Measurements from ENCODE around the gene CD58.

CD58 gene

DNA sequence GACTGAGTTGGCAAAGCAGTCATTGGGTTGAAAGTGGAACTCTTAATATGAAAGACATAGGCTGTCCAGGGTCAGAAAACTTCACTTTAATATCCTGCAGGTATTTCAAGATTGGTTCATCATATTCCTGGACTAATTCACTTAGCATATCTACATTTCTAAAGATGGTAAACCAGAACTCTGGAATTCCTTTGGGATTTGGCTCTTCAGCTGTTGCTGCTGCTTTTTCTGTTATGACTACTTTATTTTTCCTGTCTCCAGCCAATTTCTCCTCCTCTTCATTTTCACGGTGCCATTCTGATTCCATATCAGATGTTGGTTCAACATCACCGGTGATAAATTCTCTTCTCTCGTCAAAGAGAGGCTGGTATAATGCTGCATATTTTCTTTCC, 37.4 kb downstream of the CD58 start:
- CTCF ChIA-PET = interaction anchor here (1.9 kb wide), 1 partner anchor 18 kb away, joined by 4 read pairs; no protein-coding TSS in a partner anchor
- H3K4me3 ChIP-seq (ENCODE audit: control insufficient read depth in 1 of 7, extremely low read depth in 1 of 7, insufficient read depth in 4 of 7, low read depth in 2 of 7, low read length in 6 of 7) = no peak overlapping the region
- no peak overlapping the region for H3K27ac ChIP-seq (ENCODE audit: insufficient read depth in 1 of 2, low read depth in 1 of 2, low read length in 2 of 2, poor library complexity in 1 of 2, severe bottlenecking in 2 of 2)
- H3K36me3 ChIP-seq (ENCODE audit: control insufficient read depth in 4 of 4, insufficient read depth in 4 of 4, low read length in 3 of 4) = peaks cover 20 to 55% (median 35%) of the 10 kb centered on the region in 4 experiments
- H3K27me3 ChIP-seq (replicated peaks in 2 of 5; ENCODE audit: control insufficient read depth in 4 of 5, insufficient read depth in 5 of 5, low read length in 4 of 5) = no peaks in the 10 kb centered on the region
- WGBS (ENCODE audit: insufficient coverage) = 88% methylated on average over 3 of the region's 3 CpGs
- no peaks in the 10 kb centered on the region for H3K9me3 ChIP-seq (ENCODE audit: control extremely low read depth in 1 of 5, control insufficient read depth in 4 of 5, insufficient read depth in 2 of 5, low read depth in 1 of 5, low read length in 4 of 5)
- POLR2A ChIA-PET = no interaction called here
- no peak for DNase-seq
- peaks cover 0 to 11% (median 9%) of the 10 kb centered on the region in 4 experiments for H3K4me1 ChIP-seq (ENCODE audit: control extremely low read depth in 1 of 4, control insufficient read depth in 4 of 4, insufficient read depth in 4 of 4, low read length in 3 of 4)

DNA sequence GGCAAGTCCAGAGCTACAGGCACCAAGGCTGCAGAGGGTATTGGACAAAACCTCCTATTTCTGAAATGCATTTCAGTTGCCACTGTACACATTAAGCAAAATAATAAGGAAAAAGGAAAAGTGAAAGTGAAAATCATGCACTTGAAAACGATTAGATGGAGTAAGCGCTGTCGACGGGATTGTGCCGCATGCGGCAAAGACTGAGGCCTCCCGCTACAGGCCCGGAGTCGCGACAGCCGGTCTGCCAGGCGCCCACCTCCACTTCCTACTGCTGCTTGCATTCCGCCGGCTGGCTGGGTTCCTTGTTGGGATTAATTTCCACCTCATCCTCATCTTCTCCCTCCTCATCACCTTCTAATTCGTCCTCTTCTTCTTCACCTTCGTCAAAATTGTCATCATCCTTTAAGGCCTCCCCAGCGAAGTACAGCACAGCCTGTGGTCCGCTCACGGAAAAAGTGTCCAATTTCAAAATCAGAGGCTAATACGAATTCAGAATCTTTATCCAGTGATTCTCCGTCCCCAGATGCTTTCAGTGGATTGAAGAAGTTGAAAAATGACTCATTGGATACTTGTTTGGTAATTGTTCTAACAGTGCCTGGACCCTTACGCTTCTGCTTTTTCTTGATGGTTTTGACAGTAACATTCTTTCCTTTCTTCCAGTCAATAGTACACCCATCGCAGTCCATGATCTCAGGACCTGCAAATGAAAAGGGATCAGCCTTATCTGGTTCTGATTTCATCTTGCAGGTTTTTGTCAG, 38.0 kb downstream of the CD58 start:
- peaks cover 20 to 55% (median 36%) of the 10 kb centered on the region in 4 experiments for H3K36me3 ChIP-seq (ENCODE audit: control insufficient read depth in 4 of 4, insufficient read depth in 4 of 4, low read length in 3 of 4)
- CTCF ChIA-PET = interaction anchor here (1.9 kb wide), 1 partner anchor 18 kb away, joined by 4 read pairs; no protein-coding TSS in a partner anchor
- 94% methylated on average over 19 of the region's 23 CpGs for WGBS (ENCODE audit: insufficient coverage)

DNA sequence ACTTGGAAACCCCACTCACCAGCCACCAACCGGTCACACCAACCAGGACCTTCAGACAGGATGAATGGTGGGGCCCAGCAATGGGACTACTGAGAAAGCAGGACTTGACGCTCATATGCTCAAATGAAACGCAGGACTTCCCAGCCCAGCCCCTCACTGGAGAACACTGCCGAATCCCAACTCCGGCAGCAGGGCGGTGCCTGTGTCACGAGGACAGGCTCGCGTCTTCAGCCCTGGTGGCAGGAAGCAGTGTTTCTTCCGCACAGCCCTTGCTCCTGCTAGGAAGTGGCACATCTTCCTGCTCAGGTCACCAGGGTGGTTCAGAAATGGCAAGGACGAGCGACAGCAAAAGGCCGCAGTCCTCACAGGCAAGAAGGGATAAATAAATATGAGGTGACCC, 38.9 kb downstream of the CD58 start:
- H3K27me3 ChIP-seq (replicated peaks in 2 of 5; ENCODE audit: control insufficient read depth in 4 of 5, insufficient read depth in 5 of 5, low read length in 4 of 5) = no peaks in the 10 kb centered on the region
- peaks cover 17 to 48% (median 36%) of the 10 kb centered on the region in 4 experiments for H3K36me3 ChIP-seq (ENCODE audit: control insufficient read depth in 4 of 4, insufficient read depth in 4 of 4, low read length in 3 of 4)
- ChIA-PET CTCF (interaction anchor here (1.9 kb wide), 1 partner anchor 17 kb away, joined by 4 read pairs; no protein-coding TSS in a partner anchor), POLR2A (no interaction called here)
- 98% methylated on average over 10 of the region's 13 CpGs for WGBS (ENCODE audit: insufficient coverage)
- no peak overlapping the region for H3K4me3 ChIP-seq (ENCODE audit: control insufficient read depth in 1 of 7, extremely low read depth in 1 of 7, insufficient read depth in 4 of 7, low read depth in 2 of 7, low read length in 6 of 7)
- DNase-seq = no peak
- H3K27ac ChIP-seq (ENCODE audit: insufficient read depth in 1 of 2, low read depth in 1 of 2, low read length in 2 of 2, poor library complexity in 1 of 2, severe bottlenecking in 2 of 2) = no peak overlapping the region
- H3K9me3 ChIP-seq (ENCODE audit: control extremely low read depth in 1 of 5, control insufficient read depth in 4 of 5, insufficient read depth in 2 of 5, low read depth in 1 of 5, low read length in 4 of 5) = peaks cover 0 to 2% (median 2%) of the 10 kb centered on the region in 5 experiments
- H3K4me1 ChIP-seq (ENCODE audit: control extremely low read depth in 1 of 4, control insufficient read depth in 4 of 4, insufficient read depth in 4 of 4, low read length in 3 of 4) = no peaks in the 10 kb centered on the region

More for the DNA sequence above, 38.0 kb downstream of the CD58 start:
- Histone ChIP-seq H3K9me3 (ENCODE audit: control extremely low read depth in 1 of 5, control insufficient read depth in 4 of 5, insufficient read depth in 2 of 5, low read depth in 1 of 5, low read length in 4 of 5) (no peaks in the 10 kb centered on the region), H3K27ac (ENCODE audit: insufficient read depth in 1 of 2, low read depth in 1 of 2, low read length in 2 of 2, poor library complexity in 1 of 2, severe bottlenecking in 2 of 2) (no peak overlapping the region), H3K4me1 (ENCODE audit: control extremely low read depth in 1 of 4, control insufficient read depth in 4 of 4, insufficient read depth in 4 of 4, low read length in 3 of 4) (peaks cover 0 to 5% (median 4%) of the 10 kb centered on the region in 4 experiments), H3K4me3 (ENCODE audit: control insufficient read depth in 1 of 7, extremely low read depth in 1 of 7, insufficient read depth in 4 of 7, low read depth in 2 of 7, low read length in 6 of 7) (no peak overlapping the region), H3K27me3 (replicated peaks in 2 of 5; ENCODE audit: control insufficient read depth in 4 of 5, insufficient read depth in 5 of 5, low read length in 4 of 5) (no peaks in the 10 kb centered on the region)
- POLR2A ChIA-PET = no interaction called here
- DNase-seq = no peak

DNA sequence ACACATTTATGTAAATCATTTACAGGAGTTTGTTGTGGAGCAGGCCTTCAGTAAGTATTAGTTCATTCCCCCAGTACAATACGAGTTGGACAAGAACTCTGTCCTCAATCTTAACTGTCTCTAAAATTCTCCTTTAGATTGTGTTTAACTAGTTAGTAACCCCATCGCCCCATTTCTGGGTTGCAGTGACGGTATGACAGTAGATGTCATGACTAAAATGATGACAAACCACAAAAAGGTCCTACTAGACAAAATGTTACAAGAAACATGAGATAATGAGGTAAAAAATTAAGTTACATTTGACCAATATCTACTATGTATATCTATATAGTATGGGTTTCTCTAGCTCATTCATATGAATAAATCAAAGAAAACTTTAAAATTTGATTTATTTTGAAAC, 41.1 kb downstream of the CD58 start:
- H3K9me3 ChIP-seq (ENCODE audit: control extremely low read depth in 1 of 5, control insufficient read depth in 4 of 5, insufficient read depth in 2 of 5, low read depth in 1 of 5, low read length in 4 of 5) = peaks cover 0 to 6% (median 2%) of the 10 kb centered on the region in 5 experiments
- ChIA-PET POLR2A (no interaction called here), CTCF (no interaction called here)

DNA sequence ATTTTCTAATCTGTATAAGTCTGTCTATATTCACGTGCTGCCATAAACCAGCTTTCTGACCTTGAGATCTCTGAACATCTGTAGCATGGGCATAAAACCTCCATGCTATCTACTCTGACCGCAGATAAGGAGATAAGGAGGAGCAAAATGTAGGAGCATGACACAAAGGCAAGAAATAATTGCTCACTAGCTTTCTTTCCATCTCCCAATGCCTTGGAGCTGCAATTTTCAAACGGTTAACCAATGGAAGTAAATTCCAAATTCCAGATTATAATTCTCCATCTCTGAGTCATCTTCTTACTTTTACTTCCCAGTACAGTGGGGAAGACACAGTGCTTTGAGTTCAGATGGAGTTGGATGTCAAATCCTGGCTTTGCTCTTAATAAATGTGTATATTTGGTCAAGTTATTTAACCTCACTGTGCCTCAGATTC, 41.6 kb downstream of the CD58 start:
- ChIA-PET POLR2A (no interaction called here), CTCF (interaction anchor here (1.4 kb wide), 1 partner anchor 14 kb away, joined by 3 read pairs; no protein-coding TSS in a partner anchor)
- Histone ChIP-seq H3K4me1 (ENCODE audit: control extremely low read depth in 1 of 4, control insufficient read depth in 4 of 4, insufficient read depth in 4 of 4, low read length in 3 of 4) (no peaks in the 10 kb centered on the region), H3K9me3 (ENCODE audit: control extremely low read depth in 1 of 5, control insufficient read depth in 4 of 5, insufficient read depth in 2 of 5, low read depth in 1 of 5, low read length in 4 of 5) (peaks cover 0 to 6% (median 2%) of the 10 kb centered on the region in 5 experiments), H3K27me3 (replicated peaks in 2 of 5; ENCODE audit: control insufficient read depth in 4 of 5, insufficient read depth in 5 of 5, low read length in 4 of 5) (no peaks in the 10 kb centered on the region), H3K36me3 (ENCODE audit: control insufficient read depth in 4 of 4, insufficient read depth in 4 of 4, low read length in 3 of 4) (peaks cover 17 to 31% (median 22%) of the 10 kb centered on the region in 4 experiments), H3K27ac (ENCODE audit: insufficient read depth in 1 of 2, low read depth in 1 of 2, low read length in 2 of 2, poor library complexity in 1 of 2, severe bottlenecking in 2 of 2) (no peak overlapping the region), H3K4me3 (ENCODE audit: control insufficient read depth in 1 of 7, extremely low read depth in 1 of 7, insufficient read depth in 4 of 7, low read depth in 2 of 7, low read length in 6 of 7) (no peak overlapping the region)
- no peak for DNase-seq
- WGBS (ENCODE audit: insufficient coverage) = 100% methylated on average over 1 of the region's 3 CpGs

More for the DNA sequence above, 41.1 kb downstream of the CD58 start:
- no peaks in the 10 kb centered on the region for H3K27me3 ChIP-seq (replicated peaks in 2 of 5; ENCODE audit: control insufficient read depth in 4 of 5, insufficient read depth in 5 of 5, low read length in 4 of 5)
- no peaks in the 10 kb centered on the region for H3K4me1 ChIP-seq (ENCODE audit: control extremely low read depth in 1 of 4, control insufficient read depth in 4 of 4, insufficient read depth in 4 of 4, low read length in 3 of 4)
- no peak overlapping the region for H3K27ac ChIP-seq (ENCODE audit: insufficient read depth in 1 of 2, low read depth in 1 of 2, low read length in 2 of 2, poor library complexity in 1 of 2, severe bottlenecking in 2 of 2)
- no peak for DNase-seq
- 86% methylated on average over 1 of the region's 3 CpGs for whole genome bisulfite sequencing (ENCODE audit: insufficient coverage)
- H3K36me3 ChIP-seq (ENCODE audit: control insufficient read depth in 4 of 4, insufficient read depth in 4 of 4, low read length in 3 of 4) = peaks cover 17 to 36% (median 25%) of the 10 kb centered on the region in 4 experiments
- no peak overlapping the region for H3K4me3 ChIP-seq (ENCODE audit: control insufficient read depth in 1 of 7, extremely low read depth in 1 of 7, insufficient read depth in 4 of 7, low read depth in 2 of 7, low read length in 6 of 7)

DNA sequence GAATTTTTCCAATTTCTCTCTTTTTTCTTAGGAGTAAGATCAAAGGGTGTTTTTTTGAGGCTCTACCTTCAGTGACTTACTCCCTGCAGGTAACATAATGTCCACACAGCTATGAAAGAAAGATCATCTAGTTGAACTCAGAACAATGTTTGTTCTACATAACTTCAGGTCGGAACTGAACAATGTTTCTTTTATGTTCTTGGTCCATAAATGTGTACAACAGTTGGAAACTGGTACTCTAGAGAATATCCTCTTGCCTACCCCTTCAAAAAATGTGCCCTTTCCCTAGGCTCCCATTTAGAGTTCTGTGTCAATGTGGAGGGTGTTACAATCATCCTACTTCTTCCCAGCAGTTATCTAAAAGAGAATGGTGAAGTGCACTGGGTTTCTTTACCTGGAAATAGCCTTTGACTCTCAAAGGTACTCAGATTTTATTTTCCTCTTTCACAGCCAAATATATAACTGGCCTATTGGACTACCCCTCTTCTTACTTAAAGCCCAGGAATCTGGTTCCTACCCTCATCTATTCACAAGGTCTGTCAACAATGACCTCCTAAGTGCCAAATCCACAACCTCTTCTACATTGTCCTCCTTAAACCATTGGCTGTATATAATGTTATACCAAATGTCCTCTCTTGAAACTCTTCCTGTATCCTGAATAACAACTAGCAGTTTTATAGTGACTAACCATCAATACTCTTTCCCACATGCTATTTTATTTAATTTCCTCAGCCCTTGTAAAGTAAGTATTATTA, 42.3 kb downstream of the CD58 start:
- ChIA-PET POLR2A (no interaction called here), CTCF (interaction anchor here (1.4 kb wide), 1 partner anchor 13 kb away, joined by 3 read pairs; no protein-coding TSS in a partner anchor)
- no peaks in the 10 kb centered on the region for H3K4me1 ChIP-seq (ENCODE audit: control extremely low read depth in 1 of 4, control insufficient read depth in 4 of 4, insufficient read depth in 4 of 4, low read length in 3 of 4)
- DNase-seq = no peak
- peaks cover 0 to 6% (median 2%) of the 10 kb centered on the region in 5 experiments for H3K9me3 ChIP-seq (ENCODE audit: control extremely low read depth in 1 of 5, control insufficient read depth in 4 of 5, insufficient read depth in 2 of 5, low read depth in 1 of 5, low read length in 4 of 5)
- H3K4me3 ChIP-seq (ENCODE audit: control insufficient read depth in 1 of 7, extremely low read depth in 1 of 7, insufficient read depth in 4 of 7, low read depth in 2 of 7, low read length in 6 of 7) = no peak overlapping the region
- no peak overlapping the region for H3K27ac ChIP-seq (ENCODE audit: insufficient read depth in 1 of 2, low read depth in 1 of 2, low read length in 2 of 2, poor library complexity in 1 of 2, severe bottlenecking in 2 of 2)
- no peaks in the 10 kb centered on the region for H3K27me3 ChIP-seq (replicated peaks in 2 of 5; ENCODE audit: control insufficient read depth in 4 of 5, insufficient read depth in 5 of 5, low read length in 4 of 5)
- peaks cover 11 to 30% (median 17%) of the 10 kb centered on the region in 4 experiments for H3K36me3 ChIP-seq (ENCODE audit: control insufficient read depth in 4 of 4, insufficient read depth in 4 of 4, low read length in 3 of 4)
- no CpG with 5 or more reads among the region's 1 CpG for WGBS (ENCODE audit: insufficient coverage)

All from common myeloid progenitor, CD34-positive (primary cell).